ENCODE data around the gene NABP2.

Gene NABP2

GRCh38 chr12:56189099-56189917 lies 34.8 kb upstream of the NABP2 start, which contains the start of gene SMARCC2:
SMARCC2 (minus strand) TSS chr12:56189483; CDS start chr12:56189461, 22 bp downstream.
- TF ChIP-seq ZFP3 (CRISPR knock-in tag; IDR thresholded peaks at IDR 0.05) (0 out of 2 replicates have a peak, but pooled peaks have one; percentile 10), PATZ1 (CRISPR knock-in tag; IDR thresholded peaks at IDR 0.05; ENCODE audit: borderline replicate concordance) (no peak)
- peak; percentile 91 for ATAC-seq

GRCh38 chr12:56189918-56190694 lies 34.0 kb upstream of the NABP2 start:
- ATAC-seq: peak; percentile 69
- TF ChIP-seq GLIS3 (CRISPR knock-in tag; IDR thresholded peaks at IDR 0.05) (no peak), CREB5 (CRISPR knock-in tag; IDR thresholded peaks at IDR 0.05; ENCODE audit: low read depth) (0 out of 2 replicates have a peak, but pooled peaks have one; percentile 24)

- TF ChIP-seq ZNF70 (CRISPR knock-in tag; IDR thresholded peaks at IDR 0.05) (peak; percentile 97), CREB5 (CRISPR knock-in tag; IDR thresholded peaks at IDR 0.05; ENCODE audit: low read depth) (no peak)
- no peak for ATAC-seq
These were observed 33.4 kb upstream of the NABP2 start for GRCh38 chr12:56190695-56191155.

GRCh38 chr12:56192582-56192981 lies 31.6 kb upstream of the NABP2 start:
- ATAC-seq: no peak
- no peak for TF ChIP-seq ZFP3 (CRISPR knock-in tag; IDR thresholded peaks at IDR 0.05)
- TF ChIP-seq RARB (CRISPR knock-in tag; IDR thresholded peaks at IDR 0.05): no peak
- no peak for TF ChIP-seq SNAI2 (CRISPR knock-in tag; IDR thresholded peaks at IDR 0.05)
- TF ChIP-seq PATZ1 (CRISPR knock-in tag; IDR thresholded peaks at IDR 0.05; ENCODE audit: borderline replicate concordance): no peak
- no peak for TF ChIP-seq GLIS3 (CRISPR knock-in tag; IDR thresholded peaks at IDR 0.05)
- TF ChIP-seq OSR1 (CRISPR knock-in tag; IDR thresholded peaks at IDR 0.05): no peak
- TF ChIP-seq CSDC2 (CRISPR knock-in tag; IDR thresholded peaks at IDR 0.05): no peak
- TF ChIP-seq ISL1 (CRISPR knock-in tag; IDR thresholded peaks at IDR 0.05): no peak
- no peak for TF ChIP-seq ZNF8 (CRISPR knock-in tag; IDR thresholded peaks at IDR 0.05)
- no peak for TF ChIP-seq CSRNP3 (CRISPR knock-in tag; IDR thresholded peaks at IDR 0.05)

GRCh38 chr12:56193025-56193578 lies 31.0 kb upstream of the NABP2 start:
- ATAC-seq: 0 out of 3 replicates have a peak, but pooled peaks have one; percentile 8
- peak; percentile 12; the same call in 1 of the 2 replicates for TF ChIP-seq TSHZ2 (CRISPR knock-in tag; IDR thresholded peaks at IDR 0.05)
- no peak for TF ChIP-seq OSR1 (CRISPR knock-in tag; IDR thresholded peaks at IDR 0.05)
